HG02852 (cell line): ENCODE measurements around the gene CHRNA7.
A peak's percentile ranks its signal among the peaks of the same experiment; 100 is the strongest.

Source experiments
- ATAC-seq: cut with Tn5 transposase; IDR thresholded peaks from one replicate; pipeline ENCODE4 v1.9.1; 2021; ENCODE audit warnings: mild to moderate bottlenecking, moderate library complexity; ENCODE audit not compliant: unreplicated experiment

Gene CHRNA7

GRCh38 chr15:32067115-32067514 is 36.8 kb downstream of the CHRNA7 start:
- ATAC-seq = no peak

- no peak for ATAC-seq
Observed at GRCh38 chr15:32089851-32090359, 59.6 kb downstream of the CHRNA7 start.

GRCh38 chr15:32091505-32092380 is 61.4 kb downstream of the CHRNA7 start:
- no peak for ATAC-seq

DNA sequence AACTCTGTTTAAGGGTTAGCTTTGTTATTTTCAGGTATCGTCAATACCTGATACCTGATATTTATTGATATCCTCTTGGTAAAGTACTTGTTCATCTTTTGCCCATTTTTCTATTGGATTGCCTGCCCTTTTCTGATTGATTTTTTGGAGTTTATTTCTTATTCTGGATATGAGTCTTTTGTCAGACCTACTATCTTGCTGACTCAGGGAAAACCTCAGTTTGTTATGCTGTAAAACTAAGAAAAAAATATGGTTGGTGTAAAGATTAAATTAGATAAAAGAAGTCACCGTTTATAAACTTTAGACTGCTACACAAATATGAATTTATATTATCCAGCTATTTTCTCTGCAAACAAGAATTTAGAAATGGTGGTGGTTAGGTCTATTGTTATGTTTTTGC is 65.9 kb downstream of the CHRNA7 start:
- ATAC-seq = no peak

- ATAC-seq = no peak
Observed at GRCh38 chr15:32096916-32097617, 66.8 kb downstream of the CHRNA7 start.

GRCh38 chr15:32098033-32098432 is 67.7 kb downstream of the CHRNA7 start:
- ATAC-seq = no peak

- no peak for ATAC-seq
Observed at GRCh38 chr15:32099097-32099785, 68.9 kb downstream of the CHRNA7 start.

- ATAC-seq = peak; percentile 51
Observed at GRCh38 chr15:32099956-32100684, 69.8 kb downstream of the CHRNA7 start.

DNA sequence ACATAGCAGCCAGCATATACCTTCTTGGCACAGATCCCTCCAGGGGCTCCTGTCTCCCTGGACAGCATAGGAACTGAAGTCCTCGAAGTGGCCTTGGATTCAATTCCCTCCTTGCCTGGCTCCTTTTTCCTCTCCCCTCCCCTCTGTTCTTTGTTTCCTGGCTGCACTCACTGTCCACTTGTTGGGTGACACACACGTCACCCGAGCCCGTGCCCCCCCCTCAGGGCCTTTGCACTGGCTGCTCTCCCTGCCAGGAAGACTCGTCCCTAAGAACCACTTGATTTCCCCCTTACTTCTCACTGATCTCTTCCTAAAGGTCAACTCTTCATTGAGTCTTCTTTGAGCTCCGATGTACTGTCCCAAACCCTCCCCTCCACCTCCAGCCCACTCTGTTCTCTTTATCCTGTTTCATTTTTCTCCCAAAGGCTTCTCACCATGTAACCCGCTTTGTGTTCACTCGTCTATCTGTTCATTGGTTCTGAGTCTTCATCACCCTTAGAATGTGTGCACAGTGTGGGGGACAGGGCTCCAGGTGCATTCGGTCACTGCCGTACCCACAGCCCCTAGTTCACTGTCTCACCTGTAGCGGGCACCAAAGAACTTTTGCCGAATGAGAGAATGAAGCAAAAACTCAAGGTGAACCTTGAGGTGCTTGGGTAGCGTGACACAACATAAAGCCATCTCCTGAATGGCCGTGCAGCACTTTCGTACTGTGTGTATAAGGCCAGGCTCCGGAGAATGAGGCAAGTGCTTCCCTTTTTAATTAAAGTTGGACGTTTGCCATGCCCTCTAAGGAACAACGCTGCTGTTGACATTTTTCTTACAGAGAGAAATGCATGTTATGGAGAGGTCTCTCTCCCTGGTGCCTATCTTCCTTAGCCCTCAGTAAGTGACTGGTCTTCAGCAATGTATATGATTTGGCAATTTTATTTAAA is 74.0 kb downstream of the CHRNA7 start:
- ATAC-seq = no peak

- ATAC-seq = no peak
Observed at GRCh38 chr15:32105258-32106241, 75.2 kb downstream of the CHRNA7 start.

GRCh38 chr15:32106401-32107381 is 76.4 kb downstream of the CHRNA7 start:
- ATAC-seq = no peak

DNA sequence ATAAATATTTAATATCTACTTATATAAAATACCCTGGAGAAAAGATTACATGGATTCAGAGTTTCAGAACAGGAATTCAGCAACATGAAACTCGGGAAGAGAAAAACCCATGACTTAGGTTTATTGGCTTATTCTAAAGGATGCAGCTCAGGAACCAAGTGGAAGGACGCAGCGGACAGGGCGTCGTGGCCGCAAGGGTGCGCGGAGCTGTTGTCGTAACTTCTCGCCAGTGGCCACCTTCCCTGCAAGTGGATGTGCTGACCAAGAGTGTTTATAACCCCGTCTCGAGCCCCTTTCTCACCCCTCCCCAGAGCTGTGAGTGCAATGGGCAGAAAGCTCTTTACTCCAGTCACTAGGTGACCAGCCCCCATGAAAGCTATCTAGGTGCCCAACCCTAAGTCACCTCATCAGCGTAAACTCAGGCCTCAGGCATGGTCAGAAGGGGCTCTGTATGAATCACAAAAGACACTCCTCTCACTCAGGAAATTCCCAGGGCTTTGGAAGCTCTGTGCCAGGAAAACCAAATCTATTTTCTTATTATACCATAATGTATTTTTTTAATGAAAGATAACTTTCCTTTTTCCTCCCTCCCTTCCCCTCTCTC is 77.3 kb downstream of the CHRNA7 start:
- no peak for ATAC-seq

DNA sequence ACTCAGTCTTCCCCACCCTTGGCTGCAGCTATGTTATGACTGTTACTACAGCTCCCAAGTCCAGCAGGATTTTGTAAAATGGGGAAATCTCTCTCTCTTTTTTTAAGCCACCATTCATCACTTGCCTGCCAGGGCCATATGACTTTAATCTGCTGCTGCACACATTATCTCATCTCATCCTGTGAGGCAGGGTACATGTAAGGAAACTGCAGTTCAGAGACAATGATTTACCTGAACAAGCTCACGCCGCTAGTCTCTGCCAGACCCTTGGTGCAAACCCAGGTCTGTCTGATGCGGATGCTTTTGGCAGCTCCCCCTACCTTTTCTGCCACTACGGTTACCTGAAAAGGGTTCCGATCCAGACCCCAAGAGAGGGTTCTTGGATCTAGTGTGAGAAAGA is 78.3 kb downstream of the CHRNA7 start:
- ATAC-seq = no peak

DNA sequence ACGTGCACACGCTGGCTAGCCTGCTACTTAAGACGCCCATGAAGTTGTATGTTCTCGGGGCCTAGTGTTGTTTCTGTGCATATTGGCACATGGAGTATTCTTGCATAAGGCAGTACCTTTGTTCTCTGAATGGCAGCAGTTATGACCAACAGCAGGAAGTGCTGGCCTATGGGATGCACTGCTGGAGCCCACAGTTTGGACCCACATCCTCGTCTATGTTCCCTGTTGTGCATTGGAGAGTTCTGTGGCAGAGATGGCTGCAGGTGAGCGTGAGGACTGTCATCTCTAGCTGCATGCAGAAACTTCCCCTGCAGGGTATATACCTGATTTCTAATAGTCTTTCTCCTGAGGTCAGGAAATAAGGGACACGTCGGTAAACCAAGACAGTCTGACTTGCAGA is 81.8 kb downstream of the CHRNA7 start:
- no peak for ATAC-seq

DNA sequence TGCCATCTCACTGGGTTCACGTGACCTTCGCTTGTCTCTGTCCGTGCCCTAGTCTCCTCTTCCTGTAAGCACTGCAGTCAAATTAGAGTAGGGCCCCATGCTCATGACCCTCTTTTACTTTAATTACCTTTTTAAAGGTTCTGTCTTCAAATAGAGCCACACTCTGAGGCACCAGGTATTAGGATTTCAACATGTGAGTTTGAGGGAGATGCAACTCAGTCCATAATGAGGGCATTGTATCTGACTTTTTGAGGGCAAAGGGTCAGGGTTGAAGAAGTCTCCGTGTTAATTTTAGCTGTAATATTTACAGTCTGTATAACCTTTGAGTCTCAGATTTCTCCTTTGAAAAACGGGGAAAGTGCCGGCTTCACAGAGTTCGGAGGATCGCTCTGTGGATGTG is 82.9 kb downstream of the CHRNA7 start:
- no peak for ATAC-seq

DNA sequence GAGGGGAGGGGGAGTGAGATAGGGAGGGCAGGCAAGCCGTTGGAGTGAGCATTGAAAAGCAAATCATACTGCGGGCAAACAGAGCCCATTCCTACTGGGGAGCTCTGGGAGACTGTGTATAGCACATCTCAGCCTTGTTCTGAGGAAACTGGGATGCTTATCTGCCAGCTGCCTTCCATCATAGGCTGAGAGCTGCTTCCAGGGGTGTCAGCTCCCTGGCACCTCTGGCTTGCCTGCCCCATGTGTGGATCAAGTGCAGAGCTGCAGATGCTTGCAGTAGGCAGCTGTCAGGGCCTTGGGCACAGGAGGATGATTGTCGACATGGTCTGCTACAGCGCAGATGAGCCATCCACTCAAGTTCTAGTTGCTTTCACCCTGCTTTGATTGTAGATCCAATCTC is 86.8 kb downstream of the CHRNA7 start:
- ATAC-seq = no peak

- no peak for ATAC-seq
Observed at GRCh38 chr15:32119286-32119685, 89.0 kb downstream of the CHRNA7 start.
